ENCODE results near the gene HACD2.

HACD2 gene

DNA sequence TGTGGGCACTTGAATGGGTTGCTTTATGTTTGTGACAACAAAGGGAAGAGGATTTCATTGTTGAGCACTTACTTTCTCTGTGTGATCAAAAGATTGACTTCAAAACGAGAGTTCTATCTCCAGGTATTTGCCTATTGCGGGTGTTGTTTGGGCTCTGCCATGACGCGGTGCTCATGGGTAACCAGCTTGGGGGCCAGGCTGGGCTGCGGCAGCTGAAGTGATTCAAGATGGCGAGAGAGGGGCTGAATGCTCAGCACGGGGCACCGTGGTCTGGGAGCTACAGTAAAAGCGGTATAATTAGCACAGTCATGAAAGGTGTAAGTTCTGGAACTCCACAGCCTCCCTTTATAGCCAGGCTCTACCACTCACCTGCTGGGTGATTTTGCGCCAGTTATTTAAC, 105.0 kb downstream of the HACD2 start:
- CTCF ChIA-PET = interaction anchor here (0.9 to 1.1 kb wide), 2 partner anchors 9 kb away, joined by 3 to 5 read pairs; no protein-coding TSS in a partner anchor
- no peak for DNase-seq (ENCODE audit: low read depth, low spot score)
- H3K4me3 ChIP-seq (ENCODE audit: low read depth, low read length) = no peak overlapping the region
- POLR2A ChIA-PET = no interaction called here
- TF ChIP-seq CTCF (IDR thresholded peaks at IDR 0.05; ENCODE audit: insufficient read depth, low read length, missing control alignments) = no peak

- H3K4me3 ChIP-seq (ENCODE audit: low read depth, low read length) = no peak overlapping the region
- CTCF ChIA-PET = interaction anchor here (0.9 to 1.0 kb wide), 2 partner anchors 11 to 12 kb away, joined by 3 read pairs; no protein-coding TSS in a partner anchor
- POLR2A ChIA-PET = no interaction called here
- DNase-seq (ENCODE audit: low read depth, low spot score) = no peak
- TF ChIP-seq CTCF (IDR thresholded peaks at IDR 0.05; ENCODE audit: insufficient read depth, low read length, missing control alignments) = no peak
Measured at GRCh38 chr3:123478314-123478713, 106.5 kb downstream of the HACD2 start.

DNA sequence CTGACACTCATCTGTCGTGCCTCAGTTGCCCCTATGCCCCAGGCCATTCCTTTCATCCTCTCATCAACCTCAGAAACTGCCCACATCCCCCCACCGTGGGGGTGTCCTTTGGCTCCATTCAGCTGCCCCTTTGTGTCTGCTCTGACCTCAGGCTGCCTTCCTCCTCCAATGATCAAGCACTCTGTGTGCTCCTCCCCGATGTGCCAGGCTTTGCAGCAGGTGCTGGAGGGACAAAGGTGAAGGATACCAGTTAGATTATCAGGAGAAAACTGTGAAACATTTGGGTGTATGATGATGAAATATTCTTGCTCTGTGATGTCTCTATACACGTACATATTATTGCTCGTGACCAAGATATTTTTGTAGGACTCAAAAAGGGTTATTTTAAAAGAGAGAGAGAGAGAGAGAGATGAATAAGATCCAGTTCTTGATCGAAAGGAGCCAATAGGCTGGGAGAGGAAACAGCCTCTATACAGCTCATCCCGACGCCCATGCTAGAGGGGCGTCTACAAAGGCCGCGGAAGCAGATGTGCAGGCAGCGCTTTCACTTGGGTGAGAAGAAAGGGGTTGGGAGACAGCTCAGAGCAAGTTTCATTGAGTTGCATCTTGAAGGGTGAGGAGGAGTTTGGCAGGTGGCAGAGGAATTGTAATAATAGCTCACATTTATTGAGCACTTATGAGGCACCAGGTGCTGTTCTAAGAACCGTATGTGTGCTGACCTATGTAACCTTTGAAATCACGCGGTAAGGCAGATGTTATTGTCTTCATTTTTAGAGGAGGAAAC, 107.7 kb downstream of the HACD2 start:
- ChIA-PET CTCF (interaction anchor here (2.7 kb wide), 1 partner anchor 13 kb away, joined by 15 read pairs; no protein-coding TSS in a partner anchor), POLR2A (no interaction called here)
- no peak for DNase-seq (ENCODE audit: low read depth, low spot score)
- no peak for TF ChIP-seq CTCF (IDR thresholded peaks at IDR 0.05; ENCODE audit: insufficient read depth, low read length, missing control alignments)
- no peak overlapping the region for H3K4me3 ChIP-seq (ENCODE audit: low read depth, low read length)

DNA sequence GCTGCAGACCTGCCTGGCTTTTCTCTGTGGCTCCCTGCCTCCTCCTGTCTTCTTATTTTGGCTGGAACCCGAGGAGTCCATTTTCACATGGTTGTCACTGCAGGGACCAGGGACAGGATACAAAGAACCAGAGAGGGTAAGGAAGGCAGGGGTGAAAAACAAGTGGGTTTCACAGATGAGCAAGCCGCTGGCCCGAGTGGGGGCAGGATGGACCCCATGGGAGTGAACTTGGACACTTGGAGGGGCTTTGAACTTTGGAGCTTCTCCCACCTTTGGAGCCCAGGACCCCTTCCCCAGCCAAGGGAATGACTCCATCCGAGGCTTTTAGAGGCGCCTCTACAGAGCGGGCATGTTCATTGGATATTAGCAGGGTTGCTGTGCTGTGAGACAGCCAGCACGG, 109.1 kb downstream of the HACD2 start:
- no peak overlapping the region for H3K4me3 ChIP-seq (ENCODE audit: low read depth, low read length)
- POLR2A ChIA-PET = no interaction called here
- CTCF ChIA-PET = interaction anchor here (1.3 to 2.7 kb wide), 3 partner anchors 14 to 147 kb away, joined by 3 to 15 read pairs (median 4); partner anchors contain the start of gene ADCY5
- no peak for TF ChIP-seq CTCF (IDR thresholded peaks at IDR 0.05; ENCODE audit: insufficient read depth, low read length, missing control alignments)
- DNase-seq (ENCODE audit: low read depth, low spot score) = no peak

DNA sequence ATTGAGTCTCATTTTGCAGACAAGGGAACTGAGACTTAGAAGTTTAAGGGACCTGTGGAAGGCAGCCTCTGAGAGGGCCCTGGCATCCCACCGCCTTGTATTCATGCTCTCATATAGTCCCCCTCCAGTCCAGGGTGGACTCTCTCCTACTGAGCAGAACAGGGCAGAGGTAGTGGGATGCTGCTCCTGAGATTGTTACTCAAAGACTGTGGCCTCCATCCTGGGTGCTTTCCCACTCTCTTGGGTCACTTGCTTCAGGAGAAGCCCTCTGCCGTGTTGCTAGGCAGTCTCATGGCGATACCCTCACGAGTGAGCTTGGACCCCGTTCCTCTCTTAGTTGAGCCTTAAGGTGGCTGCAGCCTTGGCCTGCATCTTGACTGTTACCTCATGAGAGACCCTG, 113.7 kb downstream of the HACD2 start:
- POLR2A ChIA-PET = no interaction called here
- CTCF ChIA-PET = interaction anchor here (0.8 to 1.6 kb wide), 2 partner anchors 18 kb away, joined by 3 read pairs; no protein-coding TSS in a partner anchor
- no peak overlapping the region for H3K4me3 ChIP-seq (ENCODE audit: low read depth, low read length)
- no peak for DNase-seq (ENCODE audit: low read depth, low spot score)
- TF ChIP-seq CTCF (IDR thresholded peaks at IDR 0.05; ENCODE audit: insufficient read depth, low read length, missing control alignments) = no peak

- POLR2A ChIA-PET = no interaction called here
- H3K4me3 ChIP-seq (ENCODE audit: low read depth, low read length) = no peak overlapping the region
- no peak for DNase-seq (ENCODE audit: low read depth, low spot score)
- TF ChIP-seq CTCF (IDR thresholded peaks at IDR 0.05; ENCODE audit: insufficient read depth, low read length, missing control alignments) = no peak
- CTCF ChIA-PET = no interaction called here
Measured at GRCh38 chr3:123469323-123469995, 115.4 kb downstream of the HACD2 start.
